Measurements from ENCODE around the gene TJP1. TPM values are rescaled to one million over a fixed set of nuclear protein-coding genes. Genes with fewer than 3 reads are reported as not detected.

TJP1 gene
- total RNA-seq, 2 donors from 2014 or later: 47.2 to 70.1 TPM

- no peak for DNase-seq
- TF ChIP-seq, protein P1, sequence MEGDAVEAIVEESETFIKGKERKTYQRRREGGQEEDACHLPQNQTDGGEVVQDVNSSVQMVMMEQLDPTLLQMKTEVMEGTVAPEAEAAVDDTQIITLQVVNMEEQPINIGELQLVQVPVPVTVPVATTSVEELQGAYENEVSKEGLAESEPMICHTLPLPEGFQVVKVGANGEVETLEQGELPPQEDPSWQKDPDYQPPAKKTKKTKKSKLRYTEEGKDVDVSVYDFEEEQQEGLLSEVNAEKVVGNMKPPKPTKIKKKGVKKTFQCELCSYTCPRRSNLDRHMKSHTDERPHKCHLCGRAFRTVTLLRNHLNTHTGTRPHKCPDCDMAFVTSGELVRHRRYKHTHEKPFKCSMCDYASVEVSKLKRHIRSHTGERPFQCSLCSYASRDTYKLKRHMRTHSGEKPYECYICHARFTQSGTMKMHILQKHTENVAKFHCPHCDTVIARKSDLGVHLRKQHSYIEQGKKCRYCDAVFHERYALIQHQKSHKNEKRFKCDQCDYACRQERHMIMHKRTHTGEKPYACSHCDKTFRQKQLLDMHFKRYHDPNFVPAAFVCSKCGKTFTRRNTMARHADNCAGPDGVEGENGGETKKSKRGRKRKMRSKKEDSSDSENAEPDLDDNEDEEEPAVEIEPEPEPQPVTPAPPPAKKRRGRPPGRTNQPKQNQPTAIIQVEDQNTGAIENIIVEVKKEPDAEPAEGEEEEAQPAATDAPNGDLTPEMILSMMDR (IDR thresholded peaks at IDR 0.05): no peak
Observed at GRCh38 chr15:29776859-29777258, 45.4 kb downstream of the TJP1 start.

GRCh38 chr15:29774900-29775299 is 47.4 kb downstream of the TJP1 start:
- no peak overlapping the region for H3K27ac ChIP-seq
- H3K36me3 ChIP-seq: no peaks in the 10 kb centered on the region
- no peak overlapping the region for H3K4me3 ChIP-seq
- no peaks in the 10 kb centered on the region for H3K27me3 ChIP-seq
- no peak for DNase-seq
- intact Hi-C loops (cut with DNase I): no loop called here
- H3K9ac ChIP-seq (ENCODE audit: low read depth in 2 of 2, low read length in 2 of 2): no peak overlapping the region
- TF ChIP-seq, protein P1 (IDR thresholded peaks at IDR 0.05): no peak
- H3K9me3 ChIP-seq: no peaks in the 10 kb centered on the region
- H3K4me1 ChIP-seq: no peaks in the 10 kb centered on the region

More at GRCh38 chr15:29776859-29777258, 45.4 kb downstream of the TJP1 start:
- H3K4me1 ChIP-seq: no peaks in the 10 kb centered on the region
- no peaks in the 10 kb centered on the region for H3K27me3 ChIP-seq
- intact Hi-C loops (cut with DNase I): no loop called here
- H3K4me3 ChIP-seq: no peak overlapping the region
- H3K9me3 ChIP-seq: no peaks in the 10 kb centered on the region
- no peaks in the 10 kb centered on the region for H3K36me3 ChIP-seq
- no peak overlapping the region for H3K9ac ChIP-seq (ENCODE audit: low read depth in 2 of 2, low read length in 2 of 2)
- H3K27ac ChIP-seq: no peak overlapping the region

GRCh38 chr15:29773816-29774215 is 48.5 kb downstream of the TJP1 start:
- Histone ChIP-seq H3K27me3 (no peaks in the 10 kb centered on the region), H3K4me3 (no peak overlapping the region), H3K9ac (ENCODE audit: low read depth in 2 of 2, low read length in 2 of 2) (no peak overlapping the region), H3K36me3 (no peaks in the 10 kb centered on the region), H3K4me1 (no peaks in the 10 kb centered on the region), H3K27ac (no peak overlapping the region), H3K9me3 (no peaks in the 10 kb centered on the region)
- DNase-seq: no peak
- intact Hi-C loops (cut with DNase I): no loop called here
- TF ChIP-seq, protein P1 (IDR thresholded peaks at IDR 0.05): no peak

GRCh38 chr15:29773000-29773399 is 49.3 kb downstream of the TJP1 start:
- Histone ChIP-seq H3K4me3 (no peak overlapping the region), H3K4me1 (no peaks in the 10 kb centered on the region), H3K9ac (ENCODE audit: low read depth in 2 of 2, low read length in 2 of 2) (no peak overlapping the region), H3K36me3 (no peaks in the 10 kb centered on the region), H3K27ac (no peak overlapping the region), H3K27me3 (no peaks in the 10 kb centered on the region), H3K9me3 (no peaks in the 10 kb centered on the region)
- TF ChIP-seq, protein P1 (IDR thresholded peaks at IDR 0.05): no peak
- intact Hi-C loops (cut with DNase I): no loop called here
- no peak for DNase-seq

DNA sequence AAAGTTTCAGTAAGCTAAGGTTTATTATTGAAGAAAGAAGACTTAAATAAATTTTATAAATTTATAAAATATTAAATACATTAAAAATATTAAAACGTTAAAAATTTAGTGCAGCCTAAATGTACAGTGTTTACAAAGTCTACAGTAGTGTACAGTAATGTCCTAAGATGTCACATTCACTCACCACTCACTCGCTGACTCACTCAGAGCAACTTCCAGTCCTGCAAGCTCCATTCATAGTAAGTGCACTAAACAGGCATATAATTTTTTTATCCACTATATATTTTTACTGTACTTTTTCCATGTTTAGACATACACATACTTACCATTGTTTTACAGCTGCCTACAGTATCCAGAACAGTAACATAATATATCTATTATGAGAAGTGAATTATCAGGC is 51.5 kb downstream of the TJP1 start:
- Histone ChIP-seq H3K4me3 (no peak overlapping the region), H3K27ac (no peak overlapping the region), H3K36me3 (no peaks in the 10 kb centered on the region), H3K27me3 (no peaks in the 10 kb centered on the region), H3K9ac (ENCODE audit: low read depth in 2 of 2, low read length in 2 of 2) (no peak overlapping the region), H3K4me1 (no peaks in the 10 kb centered on the region), H3K9me3 (no peaks in the 10 kb centered on the region)
- intact Hi-C loops (cut with DNase I): no loop called here
- no peak for DNase-seq
- TF ChIP-seq, protein P1 (IDR thresholded peaks at IDR 0.05): no peak

Data from colonic mucosa (tissue), 4 donors.